Activated T-cell treated with anti-CD3 and anti-CD28 coated beads, Interleukin-2, amount 50 U/mL, for 24 hours (primary cell): ENCODE measurements around the gene RHOH.
"Not testable (repeated sequence)": the region's sequence is repeated elsewhere in the genome, so short reads cannot be mapped to it uniquely, and the experiment has no call there.

Source experiments
- DNase-seq: peaks from one replicate; pipeline ENCODE4 v3.0.0-alpha.2; 2020
- H3K27ac Mint-ChIP-seq: 2 replicates; pipeline ENCODE4 v1.8.0; 2020; ENCODE audit warnings: mild to moderate bottlenecking, mixed read lengths
- H3K27me3 Mint-ChIP-seq: 2 replicates; pipeline ENCODE4 v1.8.0; 2020; ENCODE audit warnings: mixed read lengths
- H3K36me3 Mint-ChIP-seq: 2 replicates; pipeline ENCODE4 v1.8.0; 2020; ENCODE audit warnings: low read depth, mixed read lengths
- H3K4me1 Mint-ChIP-seq: 2 replicates; pipeline ENCODE4 v1.8.0; 2020; ENCODE audit warnings: low read depth, mixed read lengths
- H3K4me3 Mint-ChIP-seq: 2 replicates; pipeline ENCODE4 v1.8.0; 2020; ENCODE audit warnings: mild to moderate bottlenecking, moderate library complexity, mixed read lengths
- H3K9me3 Mint-ChIP-seq: 2 replicates; pipeline ENCODE4 v1.8.0; 2020; ENCODE audit warnings: mixed read lengths

The RHOH gene

DNA sequence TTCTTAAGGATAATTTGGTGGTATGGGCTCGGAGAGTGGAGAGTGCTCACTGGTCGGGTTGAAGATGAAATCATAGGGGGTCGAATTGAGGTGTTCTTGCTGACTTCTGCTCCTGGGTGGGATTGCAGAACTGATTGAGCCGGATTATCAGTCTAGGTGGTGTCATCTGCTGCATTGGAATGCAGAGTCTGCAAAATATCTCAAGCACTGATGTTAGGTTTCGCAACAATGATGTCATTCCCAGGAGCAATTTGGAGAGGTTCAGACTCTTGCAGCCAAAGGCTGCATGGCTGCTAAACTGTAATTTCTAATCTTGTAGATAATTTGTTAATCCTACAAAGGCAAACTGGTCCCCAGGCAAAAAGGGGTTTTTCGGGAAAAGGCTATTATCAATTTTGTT, 67.7 kb downstream of the RHOH start:
- Mint-ChIP-seq H3K9me3 (no peaks in the 10 kb centered on the region), H3K4me1 (peaks cover 71% of the 10 kb centered on the region), H3K27me3 (no peaks in the 10 kb centered on the region), H3K36me3 (no peaks in the 10 kb centered on the region), H3K27ac (no peak overlapping the region), H3K4me3 (no peak overlapping the region)
- DNase-seq = no peak

DNA sequence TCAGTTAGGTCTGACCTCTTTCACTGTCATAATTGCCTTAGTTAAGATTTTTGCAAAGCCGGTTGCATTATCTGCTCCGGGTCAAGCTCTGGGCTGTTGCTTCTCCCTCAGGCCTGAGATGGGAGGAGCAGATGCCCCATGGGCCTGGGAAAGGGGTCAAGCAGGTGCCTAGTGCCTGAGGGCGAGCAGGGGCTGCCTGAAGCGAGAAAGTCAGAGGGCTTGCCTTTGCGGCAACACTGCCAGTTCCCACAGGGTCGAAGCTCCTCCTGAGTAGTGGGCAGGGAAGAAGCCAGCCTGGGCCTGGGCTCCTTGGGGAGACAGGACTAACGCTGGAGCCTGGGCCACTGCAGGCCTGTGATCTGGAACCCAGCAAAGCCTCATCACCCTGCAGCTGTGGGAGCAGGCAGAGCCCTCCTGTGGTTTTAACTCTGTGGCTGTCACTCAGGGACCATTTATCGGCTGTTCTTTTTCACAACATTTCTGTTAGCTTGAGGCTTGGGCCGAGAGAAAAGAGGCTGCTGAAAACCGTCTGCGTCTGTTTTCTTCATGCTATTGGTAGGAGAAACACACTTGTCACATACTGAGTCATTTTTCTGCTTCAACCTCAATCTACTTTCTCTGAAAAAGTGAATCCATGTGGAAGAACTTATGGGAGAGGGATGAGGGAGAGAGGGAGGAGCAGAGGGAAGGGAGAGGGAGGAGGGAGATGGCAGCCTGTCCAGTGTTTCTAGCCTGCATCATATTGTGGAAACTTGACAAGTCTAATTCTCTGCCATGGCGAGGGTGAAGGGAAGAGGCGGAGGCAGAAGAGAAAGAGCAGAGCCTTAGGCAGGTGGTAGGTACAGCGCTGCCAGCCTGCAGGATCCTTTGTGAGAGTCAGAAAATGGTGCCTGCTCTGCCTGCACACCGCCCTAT, 68.4 kb downstream of the RHOH start:
- no peaks in the 10 kb centered on the region for H3K36me3 Mint-ChIP-seq
- peak; percentile 61 for DNase-seq
- no peaks in the 10 kb centered on the region for H3K9me3 Mint-ChIP-seq
- H3K4me3 Mint-ChIP-seq = peak overlapping the region; percentile 61
- H3K27ac Mint-ChIP-seq = peak overlapping the region; percentile 91
- H3K27me3 Mint-ChIP-seq = no peaks in the 10 kb centered on the region
- H3K4me1 Mint-ChIP-seq = peaks cover 69% of the 10 kb centered on the region

DNA sequence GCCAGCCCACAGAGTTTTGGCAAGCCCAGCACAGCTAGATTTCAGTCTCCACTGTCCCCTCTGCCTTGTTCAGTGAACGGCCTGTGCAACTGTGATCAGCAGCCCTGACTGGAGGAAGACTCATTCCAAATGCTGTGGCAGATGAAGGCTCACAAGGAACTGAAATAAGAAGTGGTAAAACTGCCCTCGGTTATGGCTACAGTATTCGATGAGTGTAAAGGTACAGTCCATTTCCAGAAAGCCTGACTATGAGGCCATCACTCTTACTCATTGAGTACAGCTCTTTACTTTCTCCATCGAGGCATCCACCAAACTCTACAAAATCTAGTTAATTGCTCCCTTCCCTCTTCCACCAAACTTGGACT, 69.1 kb downstream of the RHOH start:
- H3K4me1 Mint-ChIP-seq = peaks cover 68% of the 10 kb centered on the region
- H3K27me3 Mint-ChIP-seq = no peaks in the 10 kb centered on the region
- H3K4me3 Mint-ChIP-seq = peak overlapping the region; percentile 61
- H3K9me3 Mint-ChIP-seq = no peaks in the 10 kb centered on the region
- peak overlapping the region; percentile 91 for H3K27ac Mint-ChIP-seq
- no peak for DNase-seq
- no peaks in the 10 kb centered on the region for H3K36me3 Mint-ChIP-seq

DNA sequence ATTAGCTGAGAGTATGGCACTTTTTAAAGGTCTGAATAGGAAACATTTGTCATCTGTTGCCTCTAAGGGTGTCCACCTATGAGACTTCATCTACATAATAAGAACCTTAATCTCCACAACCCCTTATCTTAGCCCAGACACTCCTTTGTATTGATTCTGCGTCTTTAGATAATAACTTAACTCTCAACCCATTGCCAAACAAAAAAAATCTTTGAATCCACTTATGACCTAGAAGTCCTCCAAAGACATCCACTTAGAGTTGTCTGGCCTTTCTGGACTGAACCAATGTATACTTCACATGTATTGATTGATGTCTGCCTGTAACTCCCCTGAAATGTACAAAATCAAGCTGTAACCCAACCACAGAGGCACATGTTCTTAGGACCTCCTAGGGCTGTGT, 72.3 kb downstream of the RHOH start:
- H3K9me3 Mint-ChIP-seq = no peaks in the 10 kb centered on the region
- H3K36me3 Mint-ChIP-seq = no peaks in the 10 kb centered on the region
- H3K4me1 Mint-ChIP-seq = peaks cover 58% of the 10 kb centered on the region
- no peak overlapping the region for H3K4me3 Mint-ChIP-seq
- H3K27me3 Mint-ChIP-seq = no peaks in the 10 kb centered on the region
- no peak for DNase-seq
- no peak overlapping the region for H3K27ac Mint-ChIP-seq

DNA sequence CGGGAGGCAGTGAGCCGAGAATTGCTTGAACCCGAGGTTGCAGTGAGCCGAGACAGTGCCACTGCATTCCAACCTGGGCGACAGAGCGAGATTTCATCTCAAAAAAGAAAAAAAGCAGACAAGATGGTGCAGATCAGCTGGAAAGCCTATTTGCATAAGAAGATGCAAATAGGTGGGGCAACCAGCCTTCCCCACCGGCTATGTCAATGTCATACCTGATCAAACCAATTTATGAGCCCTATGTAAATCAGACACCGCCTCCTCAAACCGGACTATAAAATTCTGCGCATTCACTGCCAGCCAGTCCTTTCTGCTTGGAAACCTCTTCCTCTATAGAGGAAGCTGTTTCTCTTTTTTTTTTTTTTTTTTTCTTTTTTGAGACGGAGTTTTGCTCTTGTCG, 73.8 kb downstream of the RHOH start:
- no peaks in the 10 kb centered on the region for H3K36me3 Mint-ChIP-seq
- no peak overlapping the region for H3K27ac Mint-ChIP-seq
- peaks cover 56% of the 10 kb centered on the region for H3K4me1 Mint-ChIP-seq
- no peak overlapping the region for H3K4me3 Mint-ChIP-seq
- DNase-seq = no peak
- no peaks in the 10 kb centered on the region for H3K27me3 Mint-ChIP-seq
- H3K9me3 Mint-ChIP-seq = no peaks in the 10 kb centered on the region

DNA sequence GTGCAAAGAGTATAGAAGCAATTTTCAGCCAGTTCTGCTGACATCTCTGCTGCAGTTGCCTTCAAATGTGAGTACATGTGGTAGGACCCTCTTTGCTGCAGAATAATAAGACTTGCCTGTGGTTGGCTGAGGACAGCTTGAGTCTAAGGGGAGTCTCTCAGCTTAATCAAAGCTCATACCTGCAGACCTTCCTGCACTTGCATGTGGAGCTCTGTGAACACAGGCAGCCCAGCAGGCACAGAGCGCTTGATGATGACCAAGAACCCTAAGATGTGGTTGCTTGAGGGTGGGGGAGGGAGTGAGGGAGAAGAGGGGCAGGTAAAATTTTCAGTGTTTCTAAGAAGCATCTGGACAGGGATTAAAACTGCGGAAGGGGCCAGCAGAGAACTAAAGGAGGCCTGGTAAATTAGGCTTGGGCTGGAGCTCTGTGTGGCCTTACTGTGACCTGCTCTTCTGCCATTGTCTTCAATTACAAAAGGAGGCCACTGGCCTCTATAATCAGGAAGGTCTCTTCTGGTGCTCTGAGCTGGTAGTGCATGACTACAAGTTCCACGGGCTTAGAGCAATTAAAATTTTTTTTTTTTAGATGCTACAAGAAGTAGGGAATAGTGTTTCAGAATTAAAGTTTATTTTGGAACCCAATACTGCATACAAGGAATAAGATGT, 78.4 kb downstream of the RHOH start:
- H3K27me3 Mint-ChIP-seq = no peaks in the 10 kb centered on the region
- H3K36me3 Mint-ChIP-seq = no peaks in the 10 kb centered on the region
- H3K9me3 Mint-ChIP-seq = no peaks in the 10 kb centered on the region
- H3K4me3 Mint-ChIP-seq = no peak overlapping the region
- H3K27ac Mint-ChIP-seq = no peak overlapping the region
- H3K4me1 Mint-ChIP-seq = peaks cover 42% of the 10 kb centered on the region
- DNase-seq = no peak

DNA sequence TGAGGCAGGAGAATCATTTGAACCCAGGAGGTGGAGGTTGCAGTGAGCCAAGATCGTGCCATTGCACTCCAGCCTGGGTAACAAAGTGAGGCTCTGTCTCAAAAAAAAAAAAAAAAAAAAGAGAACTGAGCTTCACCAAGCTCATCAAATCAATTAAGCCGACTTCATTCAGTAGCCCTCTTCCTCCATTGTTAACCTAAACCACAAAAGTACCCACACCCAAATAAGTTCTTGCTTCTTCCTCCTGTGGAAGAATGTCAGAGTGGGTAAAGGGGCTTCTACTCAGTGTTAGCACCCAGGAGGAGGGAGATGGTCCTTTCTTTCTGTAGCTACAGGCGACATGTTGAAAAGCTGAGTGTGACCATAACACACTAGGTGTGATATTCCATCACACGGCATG, 79.7 kb downstream of the RHOH start:
- H3K9me3 Mint-ChIP-seq = peaks cover 6% of the 10 kb centered on the region
- no peaks in the 10 kb centered on the region for H3K27me3 Mint-ChIP-seq
- no peak overlapping the region for H3K27ac Mint-ChIP-seq
- H3K36me3 Mint-ChIP-seq = peaks cover 2% of the 10 kb centered on the region
- H3K4me1 Mint-ChIP-seq = peaks cover 51% of the 10 kb centered on the region
- no peak for DNase-seq
- H3K4me3 Mint-ChIP-seq = no peak overlapping the region

DNA sequence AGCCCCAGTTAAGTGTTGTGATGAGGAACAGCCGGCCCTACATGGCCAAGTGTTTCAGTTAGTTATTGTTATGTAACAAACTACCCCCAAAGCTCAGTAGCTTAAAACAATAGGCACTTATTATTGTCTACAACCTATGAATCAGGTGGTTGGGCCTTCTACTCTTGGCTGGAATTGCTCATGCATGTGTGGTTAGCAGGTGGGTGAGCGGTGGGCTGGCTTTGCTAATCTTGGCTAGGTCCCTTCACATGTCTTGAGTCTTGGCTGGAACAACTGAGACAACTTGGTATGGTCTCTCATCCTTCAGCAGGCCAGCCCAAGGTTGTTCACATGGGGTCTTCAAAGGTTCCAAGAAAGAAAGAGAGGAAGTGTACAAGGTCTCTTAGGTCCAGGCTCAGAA, 83.8 kb downstream of the RHOH start:
- peaks cover 13% of the 10 kb centered on the region for H3K9me3 Mint-ChIP-seq
- H3K27me3 Mint-ChIP-seq = no peaks in the 10 kb centered on the region
- H3K27ac Mint-ChIP-seq = peak overlapping the region; percentile 96
- peaks cover 63% of the 10 kb centered on the region for H3K4me1 Mint-ChIP-seq
- DNase-seq = no peak
- H3K4me3 Mint-ChIP-seq = no peak overlapping the region
- H3K36me3 Mint-ChIP-seq = peaks cover 14% of the 10 kb centered on the region

DNA sequence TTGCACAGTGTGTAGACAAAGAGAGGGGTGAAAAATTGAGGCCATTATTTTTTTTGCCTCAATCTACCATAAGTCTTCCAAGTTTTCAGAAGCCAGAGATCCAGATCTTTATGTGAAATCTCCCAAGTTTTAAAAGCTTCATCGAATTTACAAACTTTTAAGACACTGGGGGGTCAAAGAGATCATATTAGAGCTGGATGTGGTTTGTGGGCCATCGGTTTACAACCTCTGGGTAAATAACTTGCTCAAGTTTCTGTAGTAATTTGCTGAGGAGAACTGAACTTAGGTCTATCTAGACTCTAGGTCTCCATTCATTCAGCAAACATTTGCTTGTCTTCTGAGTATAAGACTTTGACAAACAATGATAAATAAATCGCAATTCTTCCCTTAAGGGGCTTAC, 84.3 kb downstream of the RHOH start:
- peak overlapping the region; percentile 96 for H3K27ac Mint-ChIP-seq
- no peak for DNase-seq
- peaks cover 14% of the 10 kb centered on the region for H3K36me3 Mint-ChIP-seq
- H3K9me3 Mint-ChIP-seq = peaks cover 13% of the 10 kb centered on the region
- no peaks in the 10 kb centered on the region for H3K27me3 Mint-ChIP-seq
- peaks cover 65% of the 10 kb centered on the region for H3K4me1 Mint-ChIP-seq
- H3K4me3 Mint-ChIP-seq = no peak overlapping the region

DNA sequence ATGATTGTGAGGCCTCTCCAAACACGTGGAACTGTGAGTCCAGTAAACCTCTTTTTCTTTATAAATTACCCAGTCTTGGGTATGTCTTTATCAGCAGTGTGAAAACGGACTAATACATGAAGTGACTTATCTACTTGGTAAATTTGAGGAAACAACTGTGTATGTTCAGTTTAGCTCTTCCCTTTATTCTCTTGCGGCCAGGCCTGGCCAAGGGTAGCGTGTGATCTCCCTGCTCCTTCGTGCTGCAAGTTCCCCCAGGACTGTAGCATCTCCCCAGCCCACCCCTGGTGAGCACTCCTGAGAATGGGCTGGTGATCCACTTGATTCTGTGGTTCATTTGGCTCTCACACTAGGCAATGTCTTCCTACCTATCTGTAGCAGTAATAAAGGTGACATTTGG, 85.1 kb downstream of the RHOH start:
- Mint-ChIP-seq H3K4me3 (no peak overlapping the region), H3K27me3 (no peaks in the 10 kb centered on the region), H3K27ac (peak overlapping the region; percentile 96), H3K4me1 (peaks cover 64% of the 10 kb centered on the region), H3K9me3 (peaks cover 13% of the 10 kb centered on the region), H3K36me3 (peaks cover 14% of the 10 kb centered on the region)
- no peak for DNase-seq

DNA sequence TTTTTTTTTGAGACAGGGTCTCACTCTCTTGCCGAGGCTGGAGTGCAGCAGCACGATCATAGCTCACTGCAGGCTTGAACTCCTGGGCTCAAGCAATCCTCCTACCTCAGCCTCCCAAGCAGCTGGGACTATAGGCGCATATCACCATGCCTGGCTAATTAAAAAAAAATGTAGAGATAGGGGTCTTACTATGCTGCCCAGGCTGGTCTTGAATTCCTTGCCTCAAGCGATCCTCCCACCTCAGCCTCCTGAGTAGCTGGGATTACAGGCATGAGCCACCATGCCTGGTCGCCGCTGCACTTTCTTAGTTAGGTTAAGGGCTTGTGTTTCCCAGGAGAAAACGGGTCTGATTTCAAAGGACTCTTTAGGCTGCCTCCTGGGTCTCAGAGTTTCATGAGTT, 86.0 kb downstream of the RHOH start:
- H3K27me3 Mint-ChIP-seq, DNase-seq, H3K4me3 Mint-ChIP-seq: not testable (repeated sequence)
- peaks cover 13% of the 10 kb centered on the region for H3K9me3 Mint-ChIP-seq
- peaks cover 14% of the 10 kb centered on the region for H3K36me3 Mint-ChIP-seq
- peak overlapping the region; percentile 96 for H3K27ac Mint-ChIP-seq
- H3K4me1 Mint-ChIP-seq = peaks cover 68% of the 10 kb centered on the region

DNA sequence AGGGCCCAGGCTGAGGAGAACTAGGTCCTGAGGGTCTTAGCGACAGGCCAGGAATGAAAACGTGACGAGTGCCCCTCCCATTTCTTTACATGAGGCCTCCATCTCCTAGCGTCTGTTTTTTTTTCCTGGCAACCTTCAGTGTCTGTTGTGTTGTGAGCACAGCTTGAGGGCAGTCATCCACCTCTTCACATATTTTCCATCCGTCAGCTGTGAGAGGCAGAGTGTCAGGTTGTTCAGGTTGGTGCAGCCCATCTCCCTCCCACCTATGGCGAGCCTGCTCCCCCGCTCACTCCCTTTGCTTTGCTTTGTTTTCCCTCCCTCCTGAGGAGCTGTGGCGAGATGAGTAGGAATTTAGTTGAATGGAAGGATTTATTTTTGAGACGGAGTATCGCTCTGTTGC, 86.6 kb downstream of the RHOH start:
- Mint-ChIP-seq H3K4me1 (peaks cover 73% of the 10 kb centered on the region), H3K27me3 (no peaks in the 10 kb centered on the region), H3K36me3 (peaks cover 14% of the 10 kb centered on the region), H3K27ac (peak overlapping the region; percentile 96), H3K9me3 (peaks cover 13% of the 10 kb centered on the region), H3K4me3 (peak overlapping the region; percentile 39)
- DNase-seq = no peak

DNA sequence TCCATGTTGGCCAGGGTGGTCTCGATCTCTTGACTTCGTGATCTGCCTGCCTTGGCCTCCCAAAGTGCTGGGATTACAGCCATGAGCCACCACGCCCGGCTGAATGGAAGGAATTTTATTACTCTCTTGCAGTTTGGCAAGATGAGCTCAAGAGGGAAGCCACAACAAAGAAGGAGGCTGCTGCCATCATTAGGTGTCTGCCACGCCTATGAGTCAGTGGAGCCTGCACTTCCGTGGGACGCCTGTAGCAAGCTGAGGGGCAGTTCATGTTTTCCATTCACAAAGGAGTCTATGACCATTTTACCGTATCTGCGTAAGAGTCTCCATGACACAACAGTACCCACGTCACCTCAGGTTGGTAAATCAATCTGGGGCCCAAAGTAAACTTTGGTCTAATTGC, 87.1 kb downstream of the RHOH start:
- Mint-ChIP-seq H3K36me3 (peaks cover 14% of the 10 kb centered on the region), H3K9me3 (peaks cover 13% of the 10 kb centered on the region), H3K4me3 (peak overlapping the region; percentile 39), H3K27ac (peak overlapping the region; percentile 96), H3K4me1 (peaks cover 76% of the 10 kb centered on the region), H3K27me3 (no peaks in the 10 kb centered on the region)
- DNase-seq = peak; percentile 76

DNA sequence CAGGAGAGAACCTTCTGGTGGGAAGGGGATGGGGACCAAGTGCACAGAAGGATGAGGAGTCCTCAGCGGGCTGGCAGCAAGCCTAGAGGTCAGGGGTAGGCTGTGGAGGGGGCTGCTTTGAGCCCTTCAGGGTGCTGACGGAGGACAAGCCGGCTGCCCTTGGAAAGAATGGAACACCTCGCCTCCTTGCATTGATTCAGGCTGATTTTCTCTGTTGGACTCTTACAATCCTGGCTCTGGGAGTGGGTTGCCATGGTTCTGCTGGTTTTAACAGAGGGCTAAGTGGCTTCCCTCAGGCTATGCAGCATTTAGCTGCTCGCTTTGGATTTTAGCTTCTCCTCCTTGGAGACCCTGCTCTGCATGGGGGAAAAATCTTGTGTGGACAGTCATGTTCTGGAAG, 88.9 kb downstream of the RHOH start:
- peaks cover 12% of the 10 kb centered on the region for H3K9me3 Mint-ChIP-seq
- H3K4me1 Mint-ChIP-seq = peaks cover 85% of the 10 kb centered on the region
- DNase-seq = no peak
- H3K4me3 Mint-ChIP-seq = no peak overlapping the region
- no peaks in the 10 kb centered on the region for H3K27me3 Mint-ChIP-seq
- H3K27ac Mint-ChIP-seq = peak overlapping the region; percentile 83
- peaks cover 14% of the 10 kb centered on the region for H3K36me3 Mint-ChIP-seq

DNA sequence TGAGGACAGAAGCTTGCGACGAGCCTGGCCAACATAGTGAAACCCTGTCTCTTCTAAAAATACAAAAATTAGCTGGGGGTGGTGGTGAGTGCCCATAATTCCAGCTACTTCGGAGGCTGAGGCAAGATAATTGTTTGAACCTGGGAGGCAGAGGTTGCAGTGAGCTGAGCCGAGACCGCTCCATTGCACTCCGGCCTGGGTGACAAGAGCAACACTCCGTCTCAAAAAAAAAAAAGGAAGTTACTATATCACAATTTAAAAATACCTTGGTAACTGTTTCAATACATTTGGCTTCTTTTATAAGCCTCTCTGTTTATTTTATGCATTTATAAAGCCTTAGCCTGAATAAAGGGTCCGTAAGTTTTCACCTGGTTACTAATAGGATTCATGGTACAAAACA, 91.7 kb downstream of the RHOH start:
- peaks cover 7% of the 10 kb centered on the region for H3K9me3 Mint-ChIP-seq
- peaks cover 7% of the 10 kb centered on the region for H3K36me3 Mint-ChIP-seq
- H3K4me1 Mint-ChIP-seq = peaks cover 79% of the 10 kb centered on the region
- DNase-seq = no peak
- no peak overlapping the region for H3K4me3 Mint-ChIP-seq
- no peaks in the 10 kb centered on the region for H3K27me3 Mint-ChIP-seq
- H3K27ac Mint-ChIP-seq = peak overlapping the region; percentile 93
